DOHH2 (cell line): ENCODE data around the gene FOXJ2.

Experiments
- CTCF ChIP-seq: fragments of 200-600 bp; sonication (generic); IDR thresholded peaks from one replicate; pipeline ENCODE4 v1.5.1; 2014; ENCODE audit warnings: antibody characterized with exemption, mild to moderate bottlenecking, low read depth, low read length; ENCODE audit not compliant: poor library complexity, severe bottlenecking
- EZH2phosphoT487 ChIP-seq: fragments of 200-600 bp; sonication (generic); IDR thresholded peaks from 2 replicates; pipeline ENCODE4 v1.6.1; 2017; ENCODE audit warnings: borderline replicate concordance, mild to moderate bottlenecking, antibody characterized with exemption, low read length, moderate library complexity, mixed read lengths

DNA sequence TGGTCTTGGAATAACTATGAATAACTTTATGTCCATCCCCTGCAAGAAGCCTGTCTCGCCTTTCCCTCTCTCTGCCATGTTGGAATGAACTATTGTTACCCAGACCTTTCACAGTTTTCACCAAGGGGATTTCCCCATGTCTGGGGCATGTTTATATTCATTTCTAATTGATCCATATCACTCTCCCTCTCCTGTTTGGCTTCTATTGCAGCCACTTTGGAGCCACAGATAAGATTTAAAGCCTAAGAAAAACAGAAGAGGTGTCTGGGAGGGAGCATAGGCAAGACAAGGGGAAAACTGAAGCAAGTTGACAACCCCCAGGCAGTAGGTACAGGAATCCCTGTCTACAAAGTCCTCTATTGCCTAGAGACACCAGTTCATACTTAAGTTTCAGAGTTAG is 41.0 kb upstream of the FOXJ2 start:
- TF ChIP-seq CTCF (no peak), EZH2phosphoT487 (no peak)
